Lower leg skin (tissue), 3 donors: Measurements from ENCODE around the gene BPIFB1.

ENCODE experiments used
- POLR2A ChIP-seq, 2 donors: fragments of 450-650 bp; IDR thresholded peaks; one replicate each; pipeline ENCODE4 v1.6.1; 2016 to 2017; ENCODE audit warnings: antibody characterized with exemption in 2 of 2, mild to moderate bottlenecking in 1 of 2, moderate library complexity in 1 of 2
- TF ChIP-seq, protein P1 (sequence below), 3 donors: fragments of 450-650 bp; IDR thresholded peaks; one replicate each; pipeline ENCODE4 v1.5.1; 2016; ENCODE audit warnings: antibody characterized with exemption in 3 of 3, mild to moderate bottlenecking in 3 of 3, moderate library complexity in 2 of 3

DNA sequence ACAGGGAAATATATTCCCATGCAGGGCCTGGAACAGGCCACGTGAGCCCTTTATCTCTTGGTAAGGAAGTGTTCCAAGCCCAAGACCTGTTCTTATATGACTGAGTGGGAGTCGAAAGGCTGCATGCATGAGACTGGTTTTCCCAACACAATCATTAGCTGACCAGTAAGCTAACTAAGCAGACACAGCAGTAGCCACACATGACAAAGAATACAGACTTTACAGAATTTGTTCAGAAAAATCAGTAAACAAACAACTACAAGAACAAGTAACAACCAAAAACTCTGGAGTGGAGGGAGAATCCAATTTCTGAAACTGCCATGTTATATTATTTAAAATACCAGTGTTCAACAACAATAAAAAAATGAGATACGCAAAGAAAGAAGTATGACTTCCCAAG, 30.6 kb upstream of the BPIFB1 start:
- TF ChIP-seq, protein P1, sequence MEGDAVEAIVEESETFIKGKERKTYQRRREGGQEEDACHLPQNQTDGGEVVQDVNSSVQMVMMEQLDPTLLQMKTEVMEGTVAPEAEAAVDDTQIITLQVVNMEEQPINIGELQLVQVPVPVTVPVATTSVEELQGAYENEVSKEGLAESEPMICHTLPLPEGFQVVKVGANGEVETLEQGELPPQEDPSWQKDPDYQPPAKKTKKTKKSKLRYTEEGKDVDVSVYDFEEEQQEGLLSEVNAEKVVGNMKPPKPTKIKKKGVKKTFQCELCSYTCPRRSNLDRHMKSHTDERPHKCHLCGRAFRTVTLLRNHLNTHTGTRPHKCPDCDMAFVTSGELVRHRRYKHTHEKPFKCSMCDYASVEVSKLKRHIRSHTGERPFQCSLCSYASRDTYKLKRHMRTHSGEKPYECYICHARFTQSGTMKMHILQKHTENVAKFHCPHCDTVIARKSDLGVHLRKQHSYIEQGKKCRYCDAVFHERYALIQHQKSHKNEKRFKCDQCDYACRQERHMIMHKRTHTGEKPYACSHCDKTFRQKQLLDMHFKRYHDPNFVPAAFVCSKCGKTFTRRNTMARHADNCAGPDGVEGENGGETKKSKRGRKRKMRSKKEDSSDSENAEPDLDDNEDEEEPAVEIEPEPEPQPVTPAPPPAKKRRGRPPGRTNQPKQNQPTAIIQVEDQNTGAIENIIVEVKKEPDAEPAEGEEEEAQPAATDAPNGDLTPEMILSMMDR (IDR thresholded peaks at IDR 0.05): no peak
- no peak for TF ChIP-seq POLR2A (IDR thresholded peaks at IDR 0.05)
